Hepatocyte (in vitro differentiated cells): ENCODE measurements around the gene LRRC8D. TPM values are rescaled to one million over a fixed set of nuclear protein-coding genes. Genes with fewer than 3 reads are reported as not detected.

Source experiments
- DNase-seq: peaks from one replicate; pipeline ENCODE4 v3.0.0-alpha.2; 2016; ENCODE audit warnings: low spot score
- H2AFZ ChIP-seq: fragments of 200-600 bp; sonication (generic); 2 replicates; pipeline ENCODE4 v1.6.0; 2016; ENCODE audit warnings: antibody characterized with exemption, mild to moderate bottlenecking
- H3K27ac ChIP-seq: fragments of 200-600 bp; sonication (generic); 2 replicates; pipeline ENCODE4 v1.5.1; 2016; ENCODE audit warnings: mild to moderate bottlenecking
- H3K27me3 ChIP-seq: fragments of 200-600 bp; sonication (generic); 2 replicates; pipeline ENCODE4 v1.6.1; 2016
- H3K36me3 ChIP-seq: fragments of 200-600 bp; sonication (generic); replicated peaks from 2 replicates; pipeline ENCODE4 v1.5.1; 2016; ENCODE audit warnings: low read depth; ENCODE audit not compliant: insufficient read depth
- H3K4me1 ChIP-seq: fragments of 200-600 bp; sonication (generic); 2 replicates; pipeline ENCODE4 v1.5.1; 2016; ENCODE audit warnings: mild to moderate bottlenecking, moderate library complexity; ENCODE audit not compliant: insufficient read depth
- H3K4me2 ChIP-seq: fragments of 200-600 bp; sonication (generic); 2 replicates; pipeline ENCODE4 v1.6.0; 2016
- H3K4me3 ChIP-seq: fragments of 200-600 bp; sonication (generic); 2 replicates; pipeline ENCODE4 v1.5.1; 2016; ENCODE audit warnings: mild to moderate bottlenecking
- H3K79me2 ChIP-seq: fragments of 200-600 bp; sonication (generic); 2 replicates; pipeline ENCODE4 v1.6.0; 2017; ENCODE audit warnings: mild to moderate bottlenecking
- H3K9me2 ChIP-seq: fragments of 200-600 bp; sonication (generic); replicated peaks from 2 replicates; pipeline ENCODE4 v1.6.0; 2017; ENCODE audit warnings: mild to moderate bottlenecking; ENCODE audit not compliant: insufficient read depth
- H3K9me3 ChIP-seq: fragments of 200-600 bp; sonication (generic); 2 replicates; pipeline ENCODE4 v1.5.1; 2016; ENCODE audit warnings: low read depth, mild to moderate bottlenecking
- H4K20me1 ChIP-seq: fragments of 200-600 bp; sonication (generic); 2 replicates; pipeline ENCODE4 v1.6.0; 2016; ENCODE audit warnings: mild to moderate bottlenecking; ENCODE audit not compliant: insufficient read depth, poor library complexity, severe bottlenecking
- CTCF ChIP-seq: fragments of 200-600 bp; sonication (generic); IDR thresholded peaks from 2 replicates; pipeline ENCODE4 v1.5.1; 2016; ENCODE audit warnings: antibody characterized with exemption, mild to moderate bottlenecking; ENCODE audit not compliant: poor library complexity
- EZH2 ChIP-seq: fragments of 200-600 bp; sonication (generic); IDR thresholded peaks from 2 replicates; pipeline ENCODE4 v1.6.1; 2016; ENCODE audit warnings: antibody characterized with exemption, mild to moderate bottlenecking, borderline replicate concordance
- EZH2phosphoT487 ChIP-seq: fragments of 200-600 bp; sonication (generic); IDR thresholded peaks from one replicate; pipeline ENCODE4 v1.6.1; 2018; ENCODE audit warnings: antibody characterized with exemption, mild to moderate bottlenecking, low read depth, moderate library complexity; ENCODE audit not compliant: unreplicated experiment, severe bottlenecking
- WGBS: methylation state at CpG from one replicate; pipeline ENCODE4 v1.1.6; 2016; ENCODE audit warnings: low lambda C conversion rate; ENCODE audit errors: missing lambda C conversion rate; 5-methylcytosine and 5-hydroxymethylcytosine counted together
- polyA plus RNA-seq: library from polyadenylated mRNA; unstranded; fragments of >200 nt; fragmentation: Nextera tagmentation; extraction: Ambion mirVana; gene quantifications from 2 replicates; pipeline ENCODE4 v1.2.1, GENCODE V29; 2016
- total RNA-seq: library from RNA; depleted of rRNA; stranded (reverse); fragments of >200 nt; gene quantifications from 2 replicates; pipeline ENCODE4 v1.2.3, GENCODE V29; 2014

The LRRC8D gene
- total and polyA plus RNA-seq, 2 experiments from 2014 or later, result 15.1 to 28.9 TPM

- TF ChIP-seq EZH2phosphoT487 (no peak), CTCF (no peak), EZH2 (no peak)
Observed at GRCh38 chr1:89806616-89807015, 14.2 kb upstream of the LRRC8D start.

GRCh38 chr1:89807503-89807902, 13.3 kb upstream of the LRRC8D start:
- no peaks in the 10 kb centered on the region for H3K27me3 ChIP-seq
- no peak overlapping the region for H2AFZ ChIP-seq
- no peaks in the 10 kb centered on the region for H3K9me2 ChIP-seq
- H3K79me2 ChIP-seq, result no peaks in the 10 kb centered on the region
- H3K4me2 ChIP-seq, result no peak overlapping the region
- TF ChIP-seq EZH2phosphoT487 (no peak), CTCF (no peak)
- H3K36me3 ChIP-seq, result no peaks in the 10 kb centered on the region
- no peak for DNase-seq
- H3K9me3 ChIP-seq, result no peaks in the 10 kb centered on the region
- 92% methylated on average over 2 of the region's 2 CpGs for WGBS
- H3K27ac ChIP-seq, result no peak overlapping the region
- H3K4me3 ChIP-seq, result no peak overlapping the region
- H4K20me1 ChIP-seq, result no peaks in the 10 kb centered on the region
- no peaks in the 10 kb centered on the region for H3K4me1 ChIP-seq

More at GRCh38 chr1:89806616-89807015, 14.2 kb upstream of the LRRC8D start:
- DNase-seq, result no peak
- no peaks in the 10 kb centered on the region for H3K9me3 ChIP-seq
- H3K27ac ChIP-seq, result no peak overlapping the region
- no peaks in the 10 kb centered on the region for H3K9me2 ChIP-seq
- no peaks in the 10 kb centered on the region for H4K20me1 ChIP-seq
- no peak overlapping the region for H2AFZ ChIP-seq
- H3K36me3 ChIP-seq, result no peaks in the 10 kb centered on the region
- H3K4me2 ChIP-seq, result no peak overlapping the region
- no peaks in the 10 kb centered on the region for H3K4me1 ChIP-seq
- no peaks in the 10 kb centered on the region for H3K79me2 ChIP-seq
- 82% methylated on average over 3 of the region's 3 CpGs for WGBS
- no peaks in the 10 kb centered on the region for H3K27me3 ChIP-seq
- H3K4me3 ChIP-seq, result no peak overlapping the region

- no peak overlapping the region for H3K27ac ChIP-seq
- no peaks in the 10 kb centered on the region for H4K20me1 ChIP-seq
- no peaks in the 10 kb centered on the region for H3K36me3 ChIP-seq
- no peaks in the 10 kb centered on the region for H3K9me3 ChIP-seq
- H3K4me2 ChIP-seq, result no peak overlapping the region
- H3K79me2 ChIP-seq, result no peaks in the 10 kb centered on the region
- no peak for TF ChIP-seq EZH2
- no peak for TF ChIP-seq CTCF
- no peak for TF ChIP-seq EZH2phosphoT487
- WGBS, result 93% methylated on average over 1 of the region's 1 CpG
- no peak overlapping the region for H2AFZ ChIP-seq
- DNase-seq, result no peak
- no peaks in the 10 kb centered on the region for H3K4me1 ChIP-seq
- H3K9me2 ChIP-seq, result no peaks in the 10 kb centered on the region
- no peaks in the 10 kb centered on the region for H3K27me3 ChIP-seq
- H3K4me3 ChIP-seq, result no peak overlapping the region
Observed at GRCh38 chr1:89807983-89808382, 12.8 kb upstream of the LRRC8D start.
